Bronchial epithelial cell (primary cell): ENCODE data around the gene COMP. TPM values are rescaled to one million over a fixed set of nuclear protein-coding genes. Genes with fewer than 3 reads are reported as not detected.

Source experiments
- DNase-seq: peaks from one replicate; pipeline ENCODE4 v3.0.0-alpha.2; 2010; ENCODE audit warnings: low read depth
- FAIRE-seq: peaks from 2 replicates; lab custom pipeline; 2011; peaks lifted over from hg19 to GRCh38; lab: Jason Lieb, UNC
- H3K27me3 ChIP-seq: 2 replicates; pipeline ENCODE4 v1.5.1; 2011; ENCODE audit warnings: low read length; ENCODE audit not compliant: control insufficient read depth, insufficient read depth
- H3K36me3 ChIP-seq: 2 replicates; pipeline ENCODE4 v1.5.1; 2011; ENCODE audit warnings: low read length; ENCODE audit not compliant: control insufficient read depth, insufficient read depth
- H3K4me3 ChIP-seq: 2 replicates; pipeline ENCODE4 v1.5.1; 2011; ENCODE audit warnings: mild to moderate bottlenecking, low read depth, low read length, control low read depth
- CTCF ChIP-seq: IDR thresholded peaks from 2 replicates; pipeline ENCODE4 v1.5.1; 2011; ENCODE audit warnings: mild to moderate bottlenecking, moderate library complexity, low read length, control low read depth, inconsistent platforms; ENCODE audit not compliant: insufficient read depth, severe bottlenecking
- total RNA-seq: library from RNA; depleted of rRNA; stranded (reverse); fragments of >200 nt; gene quantifications from 2 replicates; pipeline ENCODE4 v1.2.1, GENCODE V29; 2014

COMP gene
- total RNA-seq, 1 donor from 2014 or later, result not detected

- no peak for FAIRE-seq
- Histone ChIP-seq H3K36me3 (no peaks in the 10 kb centered on the region), H3K27me3 (no peaks in the 10 kb centered on the region), H3K4me3 (no peak overlapping the region)
- no peak for TF ChIP-seq CTCF
- DNase-seq, result no peak
Measured at GRCh38 chr19:18750295-18750970, 40.7 kb downstream of the COMP start.

- Histone ChIP-seq H3K36me3 (no peaks in the 10 kb centered on the region), H3K4me3 (no peak overlapping the region), H3K27me3 (no peaks in the 10 kb centered on the region)
- FAIRE-seq, result no peak
- no peak for TF ChIP-seq CTCF
- DNase-seq, result no peak
Measured at GRCh38 chr19:18749362-18750231, 41.5 kb downstream of the COMP start.

- Histone ChIP-seq H3K27me3 (no peaks in the 10 kb centered on the region), H3K36me3 (no peaks in the 10 kb centered on the region), H3K4me3 (no peak overlapping the region)
- no peak for TF ChIP-seq CTCF
- DNase-seq (no peak), FAIRE-seq (no peak)
Measured at GRCh38 chr19:18746401-18747325, 44.4 kb downstream of the COMP start.

- DNase-seq, result no peak
- no peaks in the 10 kb centered on the region for H3K36me3 ChIP-seq
- no peak overlapping the region for H3K4me3 ChIP-seq
- FAIRE-seq, result no peak
- no peaks in the 10 kb centered on the region for H3K27me3 ChIP-seq
- no peak for TF ChIP-seq CTCF
Measured at GRCh38 chr19:18745931-18746330, 45.2 kb downstream of the COMP start.

GRCh38 chr19:18745012-18745735 lies 45.9 kb downstream of the COMP start:
- FAIRE-seq (no peak), DNase-seq (no peak)
- no peak for TF ChIP-seq CTCF
- H3K27me3 ChIP-seq, result no peaks in the 10 kb centered on the region
- H3K36me3 ChIP-seq, result no peaks in the 10 kb centered on the region
- H3K4me3 ChIP-seq, result no peak overlapping the region
